Liver (tissue), 9 donors: ENCODE measurements around the gene FHDC1. TPM values are rescaled to one million over a fixed set of nuclear protein-coding genes. Genes with fewer than 3 reads are reported as not detected.

Experiments used
- DNase-seq: peaks from one replicate; pipeline ENCODE4 v3.0.0-alpha.2; 2017; ENCODE audit warnings: low spot score
- H3K27ac ChIP-seq, 2 donors: one replicate each; pipeline ENCODE4 v1.7.0; 2013; ENCODE audit warnings: inconsistent platforms in 2 of 2, low read length in 2 of 2, control low read depth in 1 of 2, low read depth in 1 of 2, mild to moderate bottlenecking in 1 of 2
- H3K27me3 ChIP-seq, 4 donors: one replicate each; pipeline versions ENCODE4 v1.6.1 to v1.7.0; 2013; ENCODE audit warnings: low read length in 3 of 4, inconsistent platforms in 1 of 4, mild to moderate bottlenecking in 1 of 4, moderate library complexity in 1 of 4; ENCODE audit not compliant: control insufficient read depth in 4 of 4, insufficient read depth in 4 of 4
- H3K36me3 ChIP-seq, 4 donors: one replicate each; pipeline versions ENCODE4 v1.6.1 to v1.7.0; 2013; ENCODE audit warnings: low read length in 3 of 4, mild to moderate bottlenecking in 3 of 4, low read depth in 1 of 4, moderate library complexity in 1 of 4; ENCODE audit not compliant: control insufficient read depth in 4 of 4, insufficient read depth in 3 of 4
- H3K4me1 ChIP-seq, 4 donors: one replicate each; pipeline versions ENCODE4 v1.6.1 to v1.7.0; 2013; ENCODE audit warnings: low read length in 3 of 4, mild to moderate bottlenecking in 3 of 4, moderate library complexity in 1 of 4; ENCODE audit not compliant: control insufficient read depth in 4 of 4, insufficient read depth in 4 of 4
- H3K4me3 ChIP-seq, 3 donors: one replicate each; pipeline versions ENCODE4 v1.6.1 to v1.7.0; 2013; ENCODE audit warnings: low read length in 3 of 3, control low read depth in 1 of 3, low read depth in 1 of 3, mild to moderate bottlenecking in 1 of 3
- H3K9ac ChIP-seq, 2 donors: one replicate each; pipeline ENCODE4 v1.7.0; 2013; ENCODE audit warnings: low read length in 2 of 2, mild to moderate bottlenecking in 2 of 2, moderate library complexity in 2 of 2, control low read depth in 1 of 2, low read depth in 1 of 2
- H3K9me3 ChIP-seq, 4 donors: one replicate each; pipeline versions ENCODE4 v1.6.1 to v1.7.0; 2013; ENCODE audit warnings: low read length in 3 of 4; ENCODE audit not compliant: control insufficient read depth in 4 of 4
- ATF3 ChIP-seq: IDR thresholded peaks from 2 replicates; pipeline ENCODE4 v1.6.1; 2016; ENCODE audit warnings: antibody characterized with exemption
- GABPA ChIP-seq, 2 donors: IDR thresholded peaks in 1 of 2; conservative IDR thresholded peaks in 1 of 2; 2 replicates each; pipeline ENCODE4 v1.6.1; 2016; ENCODE audit warnings: antibody characterized with exemption in 2 of 2, mild to moderate bottlenecking in 1 of 2, moderate library complexity in 1 of 2
- HNF4A ChIP-seq, 2 donors: conservative IDR thresholded peaks; 2 replicates each; pipeline ENCODE4 v1.6.1; 2016; ENCODE audit warnings: antibody characterized with exemption in 2 of 2, mild to moderate bottlenecking in 2 of 2
- MAX ChIP-seq: IDR thresholded peaks from 2 replicates; pipeline ENCODE4 v1.6.1; 2016; ENCODE audit warnings: antibody characterized with exemption
- NR2F2 ChIP-seq: IDR thresholded peaks from 2 replicates; pipeline ENCODE4 v1.6.1; 2016; ENCODE audit warnings: antibody characterized with exemption
- REST ChIP-seq: IDR thresholded peaks from 2 replicates; pipeline ENCODE4 v1.6.1; 2016; ENCODE audit warnings: antibody characterized with exemption, mild to moderate bottlenecking
- RXRA ChIP-seq, 2 donors: IDR thresholded peaks; 2 replicates each; pipeline ENCODE4 v1.6.1; 2017 to 2018; ENCODE audit warnings: antibody characterized with exemption in 2 of 2, mild to moderate bottlenecking in 1 of 2
- YY1 ChIP-seq: IDR thresholded peaks from 2 replicates; pipeline ENCODE4 v1.6.1; 2016; ENCODE audit warnings: antibody characterized with exemption, mild to moderate bottlenecking
- ZBTB33 ChIP-seq: IDR thresholded peaks from 2 replicates; pipeline ENCODE4 v1.6.1; 2016; ENCODE audit warnings: antibody characterized with exemption
- WGBS: extraction: QIAGEN DNeasy Blood & Tissue Kit; methylation state at CpG from one replicate; pipeline ENCODE4 v1.1.7; 2013; 5-methylcytosine and 5-hydroxymethylcytosine counted together
- polyA plus RNA-seq, 2 donors: library from polyadenylated mRNA; stranded (reverse) in 1 of 2; unstranded in 1 of 2; fragments of 200-250 nt in 1 of 2; fragments of >200 nt in 1 of 2; fragmentation: Nextera tagmentation in 1 of 2; extraction: Ambion mirVana in 1 of 2; gene quantifications; one replicate each; pipeline versions ENCODE4 v1.2.1 to v1.2.3, GENCODE V29; 2013 to 2015
- total RNA-seq, 2 donors: library from RNA; depleted of rRNA; stranded (reverse); fragments of >200 nt; gene quantifications; one replicate each; pipeline ENCODE4 v1.2.3, GENCODE V29; 2014
- donor health status: healthy.
- donor health status: healthy.
- donor health status: healthy.
- donor health status: healthy.
- donor health status: healthy.

Gene FHDC1
- total and polyA plus RNA-seq, 4 donors, result 0.06 to 33.0 (median 0.11) TPM

- TF ChIP-seq GABPA (IDR thresholded peaks at IDR 0.05 in 1 of 2, conservative IDR thresholded peaks at IDR 0.05 in 1 of 2), result no peak
- TF ChIP-seq HNF4A (conservative IDR thresholded peaks at IDR 0.05), result no peak
- no peak for TF ChIP-seq RXRA (IDR thresholded peaks at IDR 0.05)
- TF ChIP-seq REST, result no peak
- TF ChIP-seq ATF3, result no peak
- TF ChIP-seq YY1, result no peak
- no peak for DNase-seq
Observed at GRCh38 chr4:152962150-152962549, 26.0 kb downstream of the FHDC1 start.

GRCh38 chr4:152964335-152964734, 28.2 kb downstream of the FHDC1 start:
- no peaks in the 10 kb centered on the region for H3K36me3 ChIP-seq
- WGBS, result 97% methylated on average over 4 of the region's 4 CpGs

More at GRCh38 chr4:152962150-152962549, 26.0 kb downstream of the FHDC1 start:
- H3K4me1 ChIP-seq, result peaks cover 0 to 8% (median 7%) of the 10 kb centered on the region in 4 donors
- H3K9ac ChIP-seq, result no peak overlapping the region
- no peaks in the 10 kb centered on the region for H3K9me3 ChIP-seq
- H3K4me3 ChIP-seq, result no peak overlapping the region
- no peak overlapping the region for H3K27ac ChIP-seq
- WGBS, result 74% methylated on average over 5 of the region's 5 CpGs
- H3K27me3 ChIP-seq, result no peaks in the 10 kb centered on the region
- H3K36me3 ChIP-seq, result no peaks in the 10 kb centered on the region

More at GRCh38 chr4:152964335-152964734, 28.2 kb downstream of the FHDC1 start:
- Histone ChIP-seq H3K27me3 (no peaks in the 10 kb centered on the region), H3K4me3 (no peak overlapping the region), H3K9ac (no peak overlapping the region), H3K9me3 (no peaks in the 10 kb centered on the region), H3K27ac (no peak overlapping the region), H3K4me1 (no peaks in the 10 kb centered on the region)
- DNase-seq, result no peak
- no peak for TF ChIP-seq RXRA (IDR thresholded peaks at IDR 0.05)
- no peak for TF ChIP-seq NR2F2
- TF ChIP-seq ZBTB33, result no peak
- no peak for TF ChIP-seq GABPA (IDR thresholded peaks at IDR 0.05 in 1 of 2, conservative IDR thresholded peaks at IDR 0.05 in 1 of 2)
- TF ChIP-seq MAX, result no peak
